Fibroblast of lung (primary cell): ENCODE data around the gene NR3C2. TPM values are rescaled to one million over a fixed set of nuclear protein-coding genes. Genes with fewer than 3 reads are reported as not detected.

Experiments used
- DNase-seq, 2 donors: peaks; one replicate each; pipeline versions ENCODE4 v3.0.0 to v3.0.0-alpha.2; 2010; ENCODE audit warnings: low read depth in 2 of 2
- H2AFZ ChIP-seq: 2 replicates; pipeline ENCODE4 v1.5.1; 2012; ENCODE audit warnings: low read length, control low read depth, inconsistent platforms
- H3K27ac ChIP-seq: 2 replicates; pipeline ENCODE4 v1.5.1; 2011; ENCODE audit warnings: low read length, control low read depth; ENCODE audit not compliant: insufficient read depth
- H3K27me3 ChIP-seq: 2 replicates; pipeline ENCODE4 v1.5.1; 2011; ENCODE audit warnings: mild to moderate bottlenecking, low read length; ENCODE audit not compliant: control insufficient read depth, insufficient read depth
- H3K36me3 ChIP-seq: 2 replicates; pipeline ENCODE4 v1.5.1; 2011; ENCODE audit warnings: low read length; ENCODE audit not compliant: control insufficient read depth, insufficient read depth
- H3K4me1 ChIP-seq: 2 replicates; pipeline ENCODE4 v1.5.1; 2011; ENCODE audit warnings: low read length; ENCODE audit not compliant: control insufficient read depth, insufficient read depth; ENCODE audit errors: extremely low read depth
- H3K4me2 ChIP-seq: 2 replicates; pipeline ENCODE4 v1.5.1; 2011; ENCODE audit warnings: low read length, control low read depth; ENCODE audit not compliant: insufficient read depth; ENCODE audit errors: extremely low read depth
- H3K4me3 ChIP-seq, 4 experiments: fragments of 200-600 bp in 1 of 4; sonication (generic) in 1 of 4; replicated peaks in 1 of 4; 2 replicates each; pipeline ENCODE4 v1.5.1; 2011 to 2016; ENCODE audit warnings: low read length in 4 of 4, low read depth in 3 of 4, mild to moderate bottlenecking in 3 of 4, control low read depth in 2 of 4, inconsistent platforms in 1 of 4, mixed read lengths in 1 of 4; ENCODE audit not compliant: insufficient read depth in 1 of 4; ENCODE audit errors: control extremely low read depth in 1 of 4
- H3K79me2 ChIP-seq: 2 replicates; pipeline ENCODE4 v1.5.1; 2012; ENCODE audit warnings: mild to moderate bottlenecking, low read length, inconsistent platforms; ENCODE audit not compliant: control insufficient read depth, insufficient read depth
- H3K9ac ChIP-seq: 2 replicates; pipeline ENCODE4 v1.5.1; 2011; ENCODE audit warnings: mild to moderate bottlenecking, low read length, control low read depth; ENCODE audit not compliant: insufficient read depth
- H3K9me3 ChIP-seq: 2 replicates; pipeline ENCODE4 v1.5.1; 2012; ENCODE audit warnings: low read depth, low read length; ENCODE audit not compliant: control insufficient read depth, insufficient read depth
- H4K20me1 ChIP-seq: 2 replicates; pipeline ENCODE4 v1.5.1; 2011; ENCODE audit warnings: low read length; ENCODE audit not compliant: control insufficient read depth, insufficient read depth; ENCODE audit errors: extremely low read depth
- CTCF ChIP-seq, 2 donors: IDR thresholded peaks in 1 of 2; conservative IDR thresholded peaks in 1 of 2; 1 replicate in 1 of 2; 2 replicates in 1 of 2; pipeline ENCODE4 v1.5.1; 2011 to 2012; ENCODE audit warnings: low read length in 2 of 2, control low read depth in 1 of 2, inconsistent platforms in 1 of 2, low read depth in 1 of 2, mild to moderate bottlenecking in 1 of 2
- EZH2 ChIP-seq: IDR thresholded peaks from 2 replicates; pipeline ENCODE4 v1.5.1; 2012; ENCODE audit warnings: low read length, control low read depth, mild to moderate bottlenecking; ENCODE audit errors: missing control alignments
- polyA plus RNA-seq, 2 donors: library from polyadenylated mRNA; depleted of rRNA in 1 of 2; stranded (reverse) in 1 of 2; unstranded in 1 of 2; fragments of >200 nt; gene quantifications; 2 replicates each; pipeline ENCODE4 v1.2.1, GENCODE V29; 2011 to 2012; ENCODE audit warnings: missing spikeins in 1 of 2
- total RNA-seq: library from RNA; depleted of rRNA; stranded (reverse); fragments of >200 nt; gene quantifications from 2 replicates; pipeline ENCODE4 v1.2.1, GENCODE V29; 2014

Gene NR3C2
- total and polyA plus RNA-seq, 2 donors (not counting 1 experiment from before 2014, with no cell fraction given) = 1.9 to 7.4 TPM

GRCh38 chr4:148059617-148060180 lies 382.5 kb downstream of the NR3C2 start:
- Histone ChIP-seq H3K9ac (no peak overlapping the region), H2AFZ (no peak overlapping the region), H3K36me3 (peaks cover 3% of the 10 kb centered on the region), H3K27me3 (no peaks in the 10 kb centered on the region), H3K9me3 (no peaks in the 10 kb centered on the region), H3K79me2 (peaks cover 2% of the 10 kb centered on the region), H3K27ac (no peak overlapping the region), H3K4me3 (no peak overlapping the region), H3K4me1 (no peaks in the 10 kb centered on the region), H3K4me2 (no peak overlapping the region), H4K20me1 (no peaks in the 10 kb centered on the region)
- TF ChIP-seq CTCF (conservative IDR thresholded peaks at IDR 0.05 in 1 of 2, IDR thresholded peaks at IDR 0.05 in 1 of 2; ENCODE audit: low read depth in 1 of 2, low read length in 2 of 2) = no peak
- TF ChIP-seq EZH2 = no peak
- no peak for DNase-seq

- Histone ChIP-seq H3K79me2 (peaks cover 2% of the 10 kb centered on the region), H3K4me1 (no peaks in the 10 kb centered on the region), H2AFZ (no peak overlapping the region), H3K27ac (no peak overlapping the region), H3K27me3 (no peaks in the 10 kb centered on the region), H4K20me1 (no peaks in the 10 kb centered on the region), H3K9ac (no peak overlapping the region), H3K36me3 (peaks cover 2% of the 10 kb centered on the region), H3K4me2 (no peak overlapping the region), H3K9me3 (no peaks in the 10 kb centered on the region), H3K4me3 (no peak overlapping the region)
- TF ChIP-seq CTCF (conservative IDR thresholded peaks at IDR 0.05 in 1 of 2, IDR thresholded peaks at IDR 0.05 in 1 of 2; ENCODE audit: low read depth in 1 of 2, low read length in 2 of 2) = no peak
- no peak for TF ChIP-seq EZH2
- no peak for DNase-seq
Observed at GRCh38 chr4:148057984-148058859, 384.0 kb downstream of the NR3C2 start.

GRCh38 chr4:148057516-148057915 lies 384.7 kb downstream of the NR3C2 start:
- Histone ChIP-seq H4K20me1 (no peaks in the 10 kb centered on the region), H3K27me3 (no peaks in the 10 kb centered on the region), H3K4me2 (no peak overlapping the region), H3K27ac (no peak overlapping the region), H3K9ac (no peak overlapping the region), H3K36me3 (no peaks in the 10 kb centered on the region), H3K9me3 (no peaks in the 10 kb centered on the region), H3K4me3 (no peak overlapping the region), H3K4me1 (no peaks in the 10 kb centered on the region), H2AFZ (no peak overlapping the region), H3K79me2 (peaks cover 2% of the 10 kb centered on the region)
- TF ChIP-seq EZH2 = no peak
- no peak for TF ChIP-seq CTCF (conservative IDR thresholded peaks at IDR 0.05 in 1 of 2, IDR thresholded peaks at IDR 0.05 in 1 of 2; ENCODE audit: low read depth in 1 of 2, low read length in 2 of 2)
- no peak for DNase-seq
